ENCODE results near the gene XRCC1. TPM values are rescaled to one million over a fixed set of nuclear protein-coding genes. Genes with fewer than 3 reads are reported as not detected.

The XRCC1 gene
- polyA plus RNA-seq, 1 of the 3 experiments (the other 2 are of a cell fraction), result 30.3 TPM

GRCh38 chr19:43597876-43598275 lies 22.5 kb upstream of the XRCC1 start:
- Histone ChIP-seq H3K9ac (peak overlapping the region; percentile 94), H3K9me2 (no peaks in the 10 kb centered on the region), H4K20me1 (ENCODE audit: insufficient read depth) (peaks cover 9% of the 10 kb centered on the region; the same call in 1 of the 2 replicates), H3F3A (replicated peaks; ENCODE audit: insufficient read depth) (peaks cover 28% of the 10 kb centered on the region), H3K4me1 (ENCODE audit: control insufficient read depth in 1 of 2, insufficient read depth in 2 of 2, low read depth in 1 of 2, low read length in 1 of 2) (peaks cover 8 to 22% of the 10 kb centered on the region in 2 experiments; a peak in 2 of 4 replicates), H3K9me3 (no peaks in the 10 kb centered on the region), H3K27ac (ENCODE audit: low read depth in 2 of 2, low read length in 1 of 2) (no peak overlapping the region), H3K36me3 (replicated peaks in 1 of 2; ENCODE audit: control insufficient read depth in 1 of 2, insufficient read depth in 2 of 2, low read length in 1 of 2) (peaks cover 18 to 29% of the 10 kb centered on the region in 2 experiments), H3K4me2 (peak overlapping the region; percentile 99), H3K79me2 (ENCODE audit: insufficient read depth) (peaks cover 68% of the 10 kb centered on the region), H3K27me3 (ENCODE audit: insufficient read depth) (no peaks in the 10 kb centered on the region), H2AFZ (ENCODE audit: low read depth) (no peak overlapping the region), H3K4me3 (ENCODE audit: low read depth in 2 of 2, low read length in 1 of 2) (peak overlapping the region in 1 of 2 experiments; percentile 80; a peak in 3 of 4 replicates)
- no peak for TF ChIP-seq PBX3 (IDR thresholded peaks at IDR 0.05)
- no peak for TF ChIP-seq TEAD4 (IDR thresholded peaks at IDR 0.05; ENCODE audit: borderline replicate concordance, insufficient read depth)
- TF ChIP-seq FOSL2 (IDR thresholded peaks at IDR 0.05; ENCODE audit: borderline replicate concordance, low read depth), result no peak
- no peak for TF ChIP-seq NRF1 (IDR thresholded peaks at IDR 0.05; ENCODE audit: low read depth, low read length)
- TF ChIP-seq EZH2phosphoT487 (IDR thresholded peaks at IDR 0.05; ENCODE audit: borderline replicate concordance, low read depth), result no peak
- TF ChIP-seq NFIC (IDR thresholded peaks at IDR 0.05; ENCODE audit: borderline replicate concordance), result no peak
- TF ChIP-seq GABPA (IDR thresholded peaks at IDR 0.05; ENCODE audit: low read depth), result no peak
- TF ChIP-seq CTCF (IDR thresholded peaks at IDR 0.05), result no peak
- no peak for TF ChIP-seq RFX5 (IDR thresholded peaks at IDR 0.05; ENCODE audit: low read length)
- TF ChIP-seq IRF3 (IDR thresholded peaks at IDR 0.05; ENCODE audit: low read depth, low read length), result no peak
- TF ChIP-seq TCF12 (IDR thresholded peaks at IDR 0.05), result no peak
- no peak for TF ChIP-seq SMC3 (IDR thresholded peaks at IDR 0.05; ENCODE audit: low read depth, low read length)
- TF ChIP-seq REST (IDR thresholded peaks at IDR 0.05; ENCODE audit: low read depth, low read length), result no peak
- TF ChIP-seq RCOR1 (IDR thresholded peaks at IDR 0.05; ENCODE audit: low read length), result no peak
- no peak for TF ChIP-seq GATA2 (CRISPR knock-in tag; IDR thresholded peaks at IDR 0.05)
- TF ChIP-seq CHD2 (IDR thresholded peaks at IDR 0.05; ENCODE audit: low read length, partially characterized antibody), result no peak
- TF ChIP-seq USF2 (IDR thresholded peaks at IDR 0.05; ENCODE audit: borderline replicate concordance, low read depth, low read length), result no peak
- no peak for TF ChIP-seq TAF1 (IDR thresholded peaks at IDR 0.05; ENCODE audit: borderline replicate concordance, low read depth, low read length)
- 67% methylated on average over 5 of the region's 5 CpGs for WGBS (ENCODE audit: low lambda C conversion rate)
- DNase-seq, result no peak
- CTCF ChIA-PET, result interaction anchor here (0.9 to 6.6 kb wide), 3 partner anchors 8 to 62 kb away, joined by 3 to 104 read pairs (median 3); no protein-coding TSS in a partner anchor
- POLR2A ChIA-PET, result interaction anchor here (0.6 kb wide), 1 partner anchor 75 kb away, joined by 5 read pairs; no protein-coding TSS in a partner anchor

Data from SK-N-SH (cell line).